Spleen (tissue), 11 donors: ENCODE results near the gene AQP2. TPM values are rescaled to one million over a fixed set of nuclear protein-coding genes. Genes with fewer than 3 reads are reported as not detected.

Source experiments
- DNase-seq: peaks from one replicate; pipeline ENCODE4 v3.0.0-alpha.2; 2020
- H3K27ac ChIP-seq, 8 donors: fragments of 200-600 bp; sonication (generic) in 7 of 8; 1 replicate in 4 of 8; 2 replicates in 4 of 8; pipeline versions ENCODE4 v1.5.0 to v1.8.0; 2016 to 2021; ENCODE audit warnings: inconsistent platforms in 4 of 8, mild to moderate bottlenecking in 4 of 8, moderate library complexity in 1 of 8
- H3K27me3 ChIP-seq, 7 donors: fragments of 200-600 bp; sonication (generic) in 6 of 7; replicated peaks in 1 of 7; 1 replicate in 4 of 7; 2 replicates in 3 of 7; pipeline versions ENCODE4 v1.5.0 to v1.8.0; 2016 to 2021; ENCODE audit warnings: inconsistent platforms in 3 of 7, mild to moderate bottlenecking in 1 of 7
- H3K36me3 ChIP-seq, 6 donors: fragments of 200-600 bp; sonication (generic) in 5 of 6; 1 replicate in 4 of 6; 2 replicates in 2 of 6; pipeline versions ENCODE4 v1.5.0 to v1.8.0; 2016 to 2021; ENCODE audit warnings: inconsistent platforms in 2 of 6
- H3K4me1 ChIP-seq, 6 donors: fragments of 200-600 bp; sonication (generic) in 5 of 6; 1 replicate in 3 of 6; 2 replicates in 3 of 6; pipeline versions ENCODE4 v1.5.0 to v1.8.0; 2016 to 2021; ENCODE audit warnings: inconsistent platforms in 3 of 6
- H3K4me3 ChIP-seq, 8 donors: fragments of 200-600 bp; sonication (generic) in 7 of 8; 1 replicate in 4 of 8; 2 replicates in 4 of 8; pipeline versions ENCODE4 v1.5.0 to v1.8.0; 2016 to 2021; ENCODE audit warnings: inconsistent platforms in 4 of 8, mild to moderate bottlenecking in 4 of 8, moderate library complexity in 2 of 8
- H3K9me3 ChIP-seq, 8 donors: fragments of 200-600 bp; sonication (generic) in 7 of 8; 1 replicate in 4 of 8; 2 replicates in 4 of 8; pipeline versions ENCODE4 v1.5.0 to v1.8.0; 2016 to 2021; ENCODE audit warnings: inconsistent platforms in 4 of 8
- POLR2A ChIP-seq, 3 donors: fragments of 450-650 bp; IDR thresholded peaks; one replicate each; pipeline ENCODE4 v1.5.1; 2017; ENCODE audit warnings: antibody characterized with exemption in 3 of 3, mild to moderate bottlenecking in 1 of 3
- POLR2AphosphoS5 ChIP-seq, 3 donors: sonication (generic); formaldehyde crosslinking; IDR thresholded peaks; one replicate each; pipeline ENCODE4 v1.5.1; 2017; ENCODE audit warnings: antibody characterized with exemption in 3 of 3
- WGBS, 5 donors: extraction: QIAGEN DNeasy Blood & Tissue Kit in 3 of 5; methylation state at CpG; one replicate each; pipeline versions ENCODE4 v1.1.5 to v1.1.7; 2013 to 2018; 5-methylcytosine and 5-hydroxymethylcytosine counted together
- intact Hi-C: fragments of 100-400 bp; cut with DNase I; formaldehyde crosslinking; loops from one replicate; pipeline ENCODE4 v1.15.0; 2023; ENCODE audit warnings: low total_unique reads
- polyA plus RNA-seq, 3 donors: library from polyadenylated mRNA; stranded (reverse); fragments of 200-250 nt; gene quantifications; one replicate each; pipeline ENCODE4 v1.2.1, GENCODE V29; 2013
- total RNA-seq, 7 donors: library from RNA; depleted of rRNA in 3 of 7; stranded (reverse); fragments of >200 nt in 3 of 7; fragmentation: NEBNext Ultra II Directional in 4 of 7; extraction: Animal tissue kit (Norgen Biotek cat#: 25700) in 4 of 7; gene quantifications; one replicate each; pipeline versions ENCODE4 v1.1.0 to v1.2.1, GENCODE V29; 2016 to 2021
- TF ChIP-seq, protein P1 (sequence below), 11 experiments: fragments of 200-600 bp in 7 of 11; fragments of 450-650 bp in 4 of 11; sonication (generic) in 4 of 11; IDR thresholded peaks in 8 of 11; conservative IDR thresholded peaks in 3 of 11; 1 replicate in 7 of 11; 2 replicates in 4 of 11; pipeline versions ENCODE4 v1.4.0 to v1.8.0; 2016 to 2021; ENCODE audit warnings: antibody characterized with exemption in 11 of 11, inconsistent platforms in 4 of 11, mild to moderate bottlenecking in 1 of 11
- donor health status: healthy with polysubstance abuse.
- donor health status: DM: no; HTN: no; CAD: no; lungs with moderate emphysema.
- donor health status: DM: no; HTN: no; CAD: no.
- donor health status: Bipolar disorder and iron deficiency.
- donor health status: healthy.
- donor health status: DM: no; HTN: no; CAD: no.
- donor health status: DM: yes; HTN: yes; CAD: no.

AQP2 gene
- total and polyA plus RNA-seq, 10 donors = not detected

DNA sequence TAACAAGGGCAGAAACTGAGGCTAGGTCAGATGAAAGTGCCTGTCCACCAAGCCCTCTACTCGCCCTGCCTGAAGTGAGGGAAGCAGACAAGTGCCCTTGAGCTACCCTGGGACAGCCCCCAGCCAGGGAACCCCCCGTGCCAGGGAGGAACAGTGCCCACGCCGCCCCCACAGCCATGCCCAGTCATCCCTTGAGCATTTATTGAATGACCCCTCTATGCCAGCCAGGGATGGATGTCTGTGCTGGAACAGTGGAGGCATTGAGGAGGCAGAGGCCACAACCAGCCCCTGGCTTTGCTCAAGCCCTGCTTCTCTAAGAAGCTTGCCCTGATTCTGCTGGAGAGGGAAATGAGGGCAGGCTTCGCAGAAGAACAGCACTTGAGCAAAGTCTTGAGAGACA is 18.5 kb downstream of the AQP2 start:
- Histone ChIP-seq H3K4me3 (no peak overlapping the region), H3K9me3 (no peaks in the 10 kb centered on the region), H3K27me3 (peaks cover 0 to 85% (median 19%) of the 10 kb centered on the region in 7 donors), H3K27ac (no peak overlapping the region), H3K36me3 (no peaks in the 10 kb centered on the region), H3K4me1 (peaks cover 7 to 24% (median 13%) of the 10 kb centered on the region in 6 donors)
- DNase-seq = no peak
- TF ChIP-seq, protein P1, sequence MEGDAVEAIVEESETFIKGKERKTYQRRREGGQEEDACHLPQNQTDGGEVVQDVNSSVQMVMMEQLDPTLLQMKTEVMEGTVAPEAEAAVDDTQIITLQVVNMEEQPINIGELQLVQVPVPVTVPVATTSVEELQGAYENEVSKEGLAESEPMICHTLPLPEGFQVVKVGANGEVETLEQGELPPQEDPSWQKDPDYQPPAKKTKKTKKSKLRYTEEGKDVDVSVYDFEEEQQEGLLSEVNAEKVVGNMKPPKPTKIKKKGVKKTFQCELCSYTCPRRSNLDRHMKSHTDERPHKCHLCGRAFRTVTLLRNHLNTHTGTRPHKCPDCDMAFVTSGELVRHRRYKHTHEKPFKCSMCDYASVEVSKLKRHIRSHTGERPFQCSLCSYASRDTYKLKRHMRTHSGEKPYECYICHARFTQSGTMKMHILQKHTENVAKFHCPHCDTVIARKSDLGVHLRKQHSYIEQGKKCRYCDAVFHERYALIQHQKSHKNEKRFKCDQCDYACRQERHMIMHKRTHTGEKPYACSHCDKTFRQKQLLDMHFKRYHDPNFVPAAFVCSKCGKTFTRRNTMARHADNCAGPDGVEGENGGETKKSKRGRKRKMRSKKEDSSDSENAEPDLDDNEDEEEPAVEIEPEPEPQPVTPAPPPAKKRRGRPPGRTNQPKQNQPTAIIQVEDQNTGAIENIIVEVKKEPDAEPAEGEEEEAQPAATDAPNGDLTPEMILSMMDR (IDR thresholded peaks at IDR 0.05 in 8 of 11, conservative IDR thresholded peaks at IDR 0.05 in 3 of 11) = no peak
- TF ChIP-seq POLR2AphosphoS5 (IDR thresholded peaks at IDR 0.05) = no peak
- TF ChIP-seq POLR2A (IDR thresholded peaks at IDR 0.05) = no peak
- intact Hi-C loops = loop anchor here (5.0 kb wide), 1 partner anchor 88 kb away; the partner anchor contains the start of gene ASIC1
- WGBS, 5 donors = 71 to 95% (median 82%) methylated on average over 2 to 5 of the region's 5 CpGs

GRCh38 chr12:49969651-49970429 is 19.3 kb downstream of the AQP2 start:
- intact Hi-C loops = loop anchor here (5.0 kb wide), 1 partner anchor 87 kb away; the partner anchor contains the start of gene ASIC1
- no peak for DNase-seq
- H3K27me3 ChIP-seq = peaks cover 0 to 77% (median 19%) of the 10 kb centered on the region in 7 donors
- WGBS, 5 donors = 69 to 79% (median 74%) methylated on average over 12 of the region's 12 CpGs
- no peaks in the 10 kb centered on the region for H3K36me3 ChIP-seq
- H3K9me3 ChIP-seq = no peaks in the 10 kb centered on the region
- H3K4me1 ChIP-seq = peaks cover 7 to 29% (median 13%) of the 10 kb centered on the region in 6 donors
- TF ChIP-seq POLR2AphosphoS5 (IDR thresholded peaks at IDR 0.05) = no peak
- TF ChIP-seq POLR2A (IDR thresholded peaks at IDR 0.05) = no peak
- TF ChIP-seq, protein P1 (IDR thresholded peaks at IDR 0.05 in 8 of 11, conservative IDR thresholded peaks at IDR 0.05 in 3 of 11) = no peak
- H3K4me3 ChIP-seq = no peak overlapping the region
- no peak overlapping the region for H3K27ac ChIP-seq

DNA sequence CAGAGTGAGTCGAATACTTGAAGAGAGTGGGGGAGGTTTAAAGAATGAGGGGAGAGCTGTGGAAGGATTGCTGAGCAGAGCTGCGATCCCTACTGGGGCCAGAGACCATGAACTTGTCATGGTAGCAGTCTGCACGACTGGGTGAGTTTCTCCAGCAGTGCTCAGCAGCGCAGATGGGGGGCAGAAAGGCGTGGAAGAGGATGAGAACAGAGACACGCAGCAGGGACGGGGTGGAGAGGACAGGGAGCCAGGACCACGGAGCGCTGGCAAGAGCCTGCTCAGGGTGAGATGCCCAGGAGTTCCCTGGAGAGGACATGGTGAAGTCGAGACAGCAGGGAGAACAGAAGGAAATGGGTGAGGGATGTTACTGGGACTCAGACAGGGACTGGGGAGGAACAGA is 20.1 kb downstream of the AQP2 start:
- TF ChIP-seq, protein P1 (IDR thresholded peaks at IDR 0.05 in 8 of 11, conservative IDR thresholded peaks at IDR 0.05 in 3 of 11) = no peak
- no peak for TF ChIP-seq POLR2A (IDR thresholded peaks at IDR 0.05)
- no peak for TF ChIP-seq POLR2AphosphoS5 (IDR thresholded peaks at IDR 0.05)
- no peaks in the 10 kb centered on the region for H3K36me3 ChIP-seq
- 72 to 86% (median 83%) methylated on average over 10 of the region's 10 CpGs for WGBS, 5 donors
- peaks cover 0 to 69% (median 19%) of the 10 kb centered on the region in 7 donors for H3K27me3 ChIP-seq
- intact Hi-C loops = no loop called here
- no peak overlapping the region for H3K27ac ChIP-seq
- DNase-seq = no peak
- no peaks in the 10 kb centered on the region for H3K9me3 ChIP-seq
- H3K4me1 ChIP-seq = peaks cover 7 to 29% (median 13%) of the 10 kb centered on the region in 6 donors
- no peak overlapping the region for H3K4me3 ChIP-seq

GRCh38 chr12:49971141-49971540 is 20.6 kb downstream of the AQP2 start:
- no peak overlapping the region for H3K4me3 ChIP-seq
- 79 to 91% (median 87%) methylated on average over 6 of the region's 6 CpGs for WGBS, 5 donors
- no peaks in the 10 kb centered on the region for H3K9me3 ChIP-seq
- no peak for TF ChIP-seq POLR2A (IDR thresholded peaks at IDR 0.05)
- TF ChIP-seq POLR2AphosphoS5 (IDR thresholded peaks at IDR 0.05) = no peak
- no peak overlapping the region for H3K27ac ChIP-seq
- intact Hi-C loops = no loop called here
- no peaks in the 10 kb centered on the region for H3K36me3 ChIP-seq
- DNase-seq = no peak
- peaks cover 0 to 64% (median 19%) of the 10 kb centered on the region in 7 donors for H3K27me3 ChIP-seq
- peaks cover 7 to 29% (median 13%) of the 10 kb centered on the region in 6 donors for H3K4me1 ChIP-seq
